HepG2 (cell line): ENCODE results near the gene RPEL1. TPM values are rescaled to one million over a fixed set of nuclear protein-coding genes. Genes with fewer than 3 reads are reported as not detected.

Source experiments
- BCL6 ChIP-seq: IDR thresholded peaks from 2 replicates; pipeline ENCODE4 v1.6.1; 2016; ENCODE audit warnings: missing genetic modification reagents, missing compliant biosample characterization
- CSRNP2 ChIP-seq: sonication (generic); formaldehyde crosslinking; conservative IDR thresholded peaks from 2 replicates; pipeline ENCODE4 v1.8.0; 2022; ENCODE audit warnings: low read depth, missing genetic modification reagents
- ELF3 ChIP-seq: IDR thresholded peaks from 2 replicates; pipeline ENCODE4 v1.6.1; 2016; ENCODE audit warnings: missing genetic modification reagents, missing compliant biosample characterization
- NR3C1 ChIP-seq: sonication (generic); formaldehyde crosslinking; IDR thresholded peaks from 2 replicates; pipeline ENCODE4 v1.4.0; 2020; ENCODE audit warnings: missing genetic modification reagents
- PAXIP1 ChIP-seq: sonication (generic); formaldehyde crosslinking; conservative IDR thresholded peaks from 2 replicates; pipeline ENCODE4 v1.4.0; 2020; ENCODE audit warnings: mild to moderate bottlenecking, missing genetic modification reagents, moderate library complexity
- POGZ ChIP-seq: sonication (generic); formaldehyde crosslinking; IDR thresholded peaks from 2 replicates; pipeline ENCODE4 v1.4.0; 2020; ENCODE audit warnings: mild to moderate bottlenecking, missing genetic modification reagents
- SAP130 ChIP-seq: IDR thresholded peaks from 2 replicates; pipeline ENCODE4 v1.6.1; 2016; ENCODE audit warnings: low read depth
- TEAD2 ChIP-seq: sonication (generic); formaldehyde crosslinking; IDR thresholded peaks from 2 replicates; pipeline ENCODE4 v1.9.0; 2021; ENCODE audit warnings: missing genetic modification reagents
- TIGD3 ChIP-seq: sonication (generic); formaldehyde crosslinking; IDR thresholded peaks from 2 replicates; pipeline ENCODE4 v1.5.1; 2020; ENCODE audit warnings: mild to moderate bottlenecking, missing genetic modification reagents, borderline replicate concordance
- ZFP90 ChIP-seq: sonication (generic); formaldehyde crosslinking; IDR thresholded peaks from 2 replicates; pipeline ENCODE4 v1.8.0; 2022; ENCODE audit warnings: missing genetic modification reagents, mild to moderate bottlenecking, inconsistent platforms, borderline replicate concordance
- ZNF234 ChIP-seq: sonication (generic); formaldehyde crosslinking; conservative IDR thresholded peaks from 2 replicates; pipeline ENCODE4 v1.5.1; 2020; ENCODE audit warnings: mild to moderate bottlenecking, missing genetic modification reagents
- polyA plus RNA-seq, 8 experiments: library from polyadenylated mRNA; depleted of rRNA in 3 of 8; stranded (reverse) in 7 of 8; unstranded in 1 of 8; fragments of >200 nt; fragmentation: Illumina TruSeq in 4 of 8; extraction: Trizol in 4 of 8; gene quantifications; 2 replicates each; pipeline versions ENCODE4 v1.2.1 to v1.2.3, GENCODE V29; 2011 to 2016; ENCODE audit warnings: low read depth in 4 of 8, missing spikeins in 1 of 8, mixed read lengths in 1 of 8; ENCODE audit not compliant: insufficient read depth in 1 of 8
- total RNA-seq, 5 experiments: library from RNA; depleted of rRNA; stranded (reverse); fragments of >200 nt; fragmentation: Illumina TruSeq; extraction: Trizol; gene quantifications; 2 replicates each; pipeline ENCODE4 v1.2.3, GENCODE V29; 2016; ENCODE audit warnings: low read depth in 1 of 5
- TF ChIP-seq, protein P1 (sequence below): sonication (generic); formaldehyde crosslinking; IDR thresholded peaks from 2 replicates; pipeline ENCODE4 v1.4.0; 2020; ENCODE audit warnings: missing genetic modification reagents, borderline replicate concordance
- TF ChIP-seq, protein P2 (sequence below): sonication (generic); formaldehyde crosslinking; IDR thresholded peaks from 2 replicates; pipeline ENCODE4 v1.4.0; 2020; ENCODE audit warnings: mild to moderate bottlenecking, missing genetic modification reagents
- TF ChIP-seq, protein P3 (sequence below): sonication (generic); formaldehyde crosslinking; IDR thresholded peaks from 2 replicates; pipeline ENCODE4 v1.5.0; 2020; ENCODE audit warnings: mild to moderate bottlenecking, missing genetic modification reagents
- TF ChIP-seq, protein P4 (sequence below): sonication (generic); formaldehyde crosslinking; IDR thresholded peaks from 2 replicates; pipeline ENCODE4 v1.4.0; 2020; ENCODE audit warnings: missing genetic modification reagents, mild to moderate bottlenecking, borderline replicate concordance

RPEL1 gene
- total and polyA plus RNA-seq, 2 of the 13 experiments (the other 11 are each of a cell fraction or from before 2014, with no cell fraction given) = 0.04 to 0.07 TPM

DNA sequence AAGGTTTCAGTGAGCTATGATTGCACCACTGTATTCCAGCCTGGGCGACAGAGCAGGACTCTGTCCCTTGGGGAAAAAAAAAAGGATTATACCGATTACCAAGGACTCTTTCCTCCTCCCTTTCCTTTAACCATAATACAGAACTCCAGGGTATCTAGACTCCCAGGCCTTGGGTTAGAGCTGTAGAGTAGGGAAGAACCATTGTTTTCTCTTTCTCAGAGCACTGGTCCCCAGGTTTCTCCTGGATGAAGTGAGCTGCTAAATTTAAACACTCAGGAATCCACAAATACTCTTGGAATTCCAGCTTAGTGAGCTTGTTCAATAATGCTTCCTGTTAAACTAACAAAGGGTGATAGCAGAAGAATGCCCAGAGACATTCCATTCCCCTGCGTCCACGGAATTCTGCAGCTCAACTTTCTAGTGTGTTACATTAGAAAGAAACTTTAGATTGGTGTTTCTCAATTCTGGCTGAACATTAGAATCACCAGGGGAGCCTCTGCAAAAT lies 14.6 kb upstream of the RPEL1 start (continued):
- TF ChIP-seq, protein P1, sequence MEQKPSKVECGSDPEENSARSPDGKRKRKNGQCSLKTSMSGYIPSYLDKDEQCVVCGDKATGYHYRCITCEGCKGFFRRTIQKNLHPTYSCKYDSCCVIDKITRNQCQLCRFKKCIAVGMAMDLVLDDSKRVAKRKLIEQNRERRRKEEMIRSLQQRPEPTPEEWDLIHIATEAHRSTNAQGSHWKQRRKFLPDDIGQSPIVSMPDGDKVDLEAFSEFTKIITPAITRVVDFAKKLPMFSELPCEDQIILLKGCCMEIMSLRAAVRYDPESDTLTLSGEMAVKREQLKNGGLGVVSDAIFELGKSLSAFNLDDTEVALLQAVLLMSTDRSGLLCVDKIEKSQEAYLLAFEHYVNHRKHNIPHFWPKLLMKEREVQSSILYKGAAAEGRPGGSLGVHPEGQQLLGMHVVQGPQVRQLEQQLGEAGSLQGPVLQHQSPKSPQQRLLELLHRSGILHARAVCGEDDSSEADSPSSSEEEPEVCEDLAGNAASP (CRISPR knock-in tag) = 0 out of 2 replicates have a peak, but pooled peaks have one; percentile 30
- TF ChIP-seq ELF3 (CRISPR knock-in tag) (peak; percentile 75), NR3C1 (CRISPR knock-in tag) (no peak), CSRNP2 (CRISPR knock-in tag) (no peak), PAXIP1 (peak; percentile 71), SAP130 (CRISPR knock-in tag) (peak; percentile 67), TIGD3 (CRISPR knock-in tag) (no peak), ZFP90 (CRISPR knock-in tag) (no peak), ZNF234 (CRISPR knock-in tag) (no peak), TEAD2 (CRISPR knock-in tag) (no peak), POGZ (no peak), BCL6 (CRISPR knock-in tag) (peak; percentile 89)
- TF ChIP-seq, protein P2, sequence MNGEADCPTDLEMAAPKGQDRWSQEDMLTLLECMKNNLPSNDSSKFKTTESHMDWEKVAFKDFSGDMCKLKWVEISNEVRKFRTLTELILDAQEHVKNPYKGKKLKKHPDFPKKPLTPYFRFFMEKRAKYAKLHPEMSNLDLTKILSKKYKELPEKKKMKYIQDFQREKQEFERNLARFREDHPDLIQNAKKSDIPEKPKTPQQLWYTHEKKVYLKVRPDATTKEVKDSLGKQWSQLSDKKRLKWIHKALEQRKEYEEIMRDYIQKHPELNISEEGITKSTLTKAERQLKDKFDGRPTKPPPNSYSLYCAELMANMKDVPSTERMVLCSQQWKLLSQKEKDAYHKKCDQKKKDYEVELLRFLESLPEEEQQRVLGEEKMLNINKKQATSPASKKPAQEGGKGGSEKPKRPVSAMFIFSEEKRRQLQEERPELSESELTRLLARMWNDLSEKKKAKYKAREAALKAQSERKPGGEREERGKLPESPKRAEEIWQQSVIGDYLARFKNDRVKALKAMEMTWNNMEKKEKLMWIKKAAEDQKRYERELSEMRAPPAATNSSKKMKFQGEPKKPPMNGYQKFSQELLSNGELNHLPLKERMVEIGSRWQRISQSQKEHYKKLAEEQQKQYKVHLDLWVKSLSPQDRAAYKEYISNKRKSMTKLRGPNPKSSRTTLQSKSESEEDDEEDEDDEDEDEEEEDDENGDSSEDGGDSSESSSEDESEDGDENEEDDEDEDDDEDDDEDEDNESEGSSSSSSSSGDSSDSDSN = no peak
- TF ChIP-seq, protein P3, sequence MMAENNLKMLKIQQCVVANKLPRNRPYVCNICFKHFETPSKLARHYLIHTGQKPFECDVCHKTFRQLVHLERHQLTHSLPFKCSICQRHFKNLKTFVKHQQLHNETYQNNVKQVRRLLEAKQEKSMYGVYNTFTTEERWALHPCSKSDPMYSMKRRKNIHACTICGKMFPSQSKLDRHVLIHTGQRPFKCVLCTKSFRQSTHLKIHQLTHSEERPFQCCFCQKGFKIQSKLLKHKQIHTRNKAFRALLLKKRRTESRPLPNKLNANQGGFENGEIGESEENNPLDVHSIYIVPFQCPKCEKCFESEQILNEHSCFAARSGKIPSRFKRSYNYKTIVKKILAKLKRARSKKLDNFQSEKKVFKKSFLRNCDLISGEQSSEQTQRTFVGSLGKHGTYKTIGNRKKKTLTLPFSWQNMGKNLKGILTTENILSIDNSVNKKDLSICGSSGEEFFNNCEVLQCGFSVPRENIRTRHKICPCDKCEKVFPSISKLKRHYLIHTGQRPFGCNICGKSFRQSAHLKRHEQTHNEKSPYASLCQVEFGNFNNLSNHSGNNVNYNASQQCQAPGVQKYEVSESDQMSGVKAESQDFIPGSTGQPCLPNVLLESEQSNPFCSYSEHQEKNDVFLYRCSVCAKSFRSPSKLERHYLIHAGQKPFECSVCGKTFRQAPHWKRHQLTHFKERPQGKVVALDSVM = peak; percentile 61
- TF ChIP-seq, protein P4, sequence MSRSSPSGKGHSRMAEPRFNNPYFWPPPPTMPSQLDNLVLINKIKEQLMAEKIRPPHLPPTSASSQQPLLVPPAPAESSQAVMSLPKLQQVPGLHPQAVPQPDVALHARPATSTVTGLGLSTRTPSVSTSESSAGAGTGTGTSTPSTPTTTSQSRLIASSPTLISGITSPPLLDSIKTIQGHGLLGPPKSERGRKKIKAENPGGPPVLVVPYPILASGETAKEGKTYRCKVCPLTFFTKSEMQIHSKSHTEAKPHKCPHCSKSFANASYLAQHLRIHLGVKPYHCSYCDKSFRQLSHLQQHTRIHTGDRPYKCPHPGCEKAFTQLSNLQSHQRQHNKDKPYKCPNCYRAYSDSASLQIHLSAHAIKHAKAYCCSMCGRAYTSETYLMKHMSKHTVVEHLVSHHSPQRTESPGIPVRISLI (CRISPR knock-in tag) = peak; percentile 85
